ENCODE results near the gene CST11.

The CST11 gene

DNA sequence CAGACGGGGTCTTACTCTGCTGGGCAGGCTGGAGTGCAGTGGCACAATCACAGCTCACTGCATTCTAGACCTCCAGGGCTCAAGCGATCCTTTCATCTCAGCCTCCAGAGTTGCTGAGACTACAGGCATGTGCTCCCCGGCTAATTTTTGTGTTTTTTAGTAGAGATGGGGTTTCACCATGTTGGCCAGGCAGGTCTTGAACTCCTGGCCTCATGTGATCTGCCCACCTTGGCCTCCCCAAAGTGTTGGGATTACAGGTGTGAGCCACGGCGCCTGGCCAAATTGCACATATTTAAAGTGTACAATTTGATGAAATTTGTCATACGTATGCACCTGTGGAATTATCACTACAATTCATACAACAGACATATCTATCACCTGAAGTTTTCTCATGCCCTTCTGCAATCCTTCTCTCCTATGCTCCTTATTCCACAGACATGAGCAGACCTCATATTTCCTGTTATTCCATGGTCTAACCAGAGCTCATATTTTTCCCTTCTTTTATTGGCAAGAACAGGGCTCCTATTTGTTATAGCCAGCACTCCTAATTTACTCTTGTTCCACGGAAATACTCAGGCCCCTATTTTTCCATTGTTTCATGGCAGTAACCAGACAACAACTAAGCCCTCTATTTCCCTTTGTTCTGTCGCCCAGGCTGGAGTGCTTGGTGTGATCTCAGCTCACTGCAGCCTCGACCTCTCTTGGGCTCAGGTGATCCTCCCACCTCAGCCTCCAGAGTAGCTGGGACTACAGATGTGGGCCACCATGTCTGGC lies 15.4 kb downstream of the CST11 start:
- no peaks in the 10 kb centered on the region for H3K9me3 ChIP-seq (ENCODE audit: control insufficient read depth, insufficient read depth, low read length)
- H3K36me3 ChIP-seq (ENCODE audit: control insufficient read depth, low read length): no peaks in the 10 kb centered on the region
- H3K4me2 ChIP-seq (ENCODE audit: low read length): no peak overlapping the region
- H3K27me3 ChIP-seq (ENCODE audit: control insufficient read depth, low read length): no peaks in the 10 kb centered on the region; the same call in 1 of the 2 replicates
- H3F3A ChIP-seq (ENCODE audit: control insufficient read depth, insufficient read depth): no peaks in the 10 kb centered on the region
- no peaks in the 10 kb centered on the region for H3K4me1 ChIP-seq (ENCODE audit: control insufficient read depth, low read length)
- TF ChIP-seq EZH2phosphoT487 (IDR thresholded peaks at IDR 0.05; ENCODE audit: borderline replicate concordance, low read length): no peak
- TF ChIP-seq, protein P1, sequence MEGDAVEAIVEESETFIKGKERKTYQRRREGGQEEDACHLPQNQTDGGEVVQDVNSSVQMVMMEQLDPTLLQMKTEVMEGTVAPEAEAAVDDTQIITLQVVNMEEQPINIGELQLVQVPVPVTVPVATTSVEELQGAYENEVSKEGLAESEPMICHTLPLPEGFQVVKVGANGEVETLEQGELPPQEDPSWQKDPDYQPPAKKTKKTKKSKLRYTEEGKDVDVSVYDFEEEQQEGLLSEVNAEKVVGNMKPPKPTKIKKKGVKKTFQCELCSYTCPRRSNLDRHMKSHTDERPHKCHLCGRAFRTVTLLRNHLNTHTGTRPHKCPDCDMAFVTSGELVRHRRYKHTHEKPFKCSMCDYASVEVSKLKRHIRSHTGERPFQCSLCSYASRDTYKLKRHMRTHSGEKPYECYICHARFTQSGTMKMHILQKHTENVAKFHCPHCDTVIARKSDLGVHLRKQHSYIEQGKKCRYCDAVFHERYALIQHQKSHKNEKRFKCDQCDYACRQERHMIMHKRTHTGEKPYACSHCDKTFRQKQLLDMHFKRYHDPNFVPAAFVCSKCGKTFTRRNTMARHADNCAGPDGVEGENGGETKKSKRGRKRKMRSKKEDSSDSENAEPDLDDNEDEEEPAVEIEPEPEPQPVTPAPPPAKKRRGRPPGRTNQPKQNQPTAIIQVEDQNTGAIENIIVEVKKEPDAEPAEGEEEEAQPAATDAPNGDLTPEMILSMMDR (IDR thresholded peaks at IDR 0.05; ENCODE audit: low read depth, low read length, poor library complexity, severe bottlenecking): no peak
- H3K79me2 ChIP-seq (ENCODE audit: control insufficient read depth, low read length): no peaks in the 10 kb centered on the region
- no peaks in the 10 kb centered on the region for H3K9me2 ChIP-seq (replicated peaks; ENCODE audit: control insufficient read depth, low read length)
- no peaks in the 10 kb centered on the region for H4K20me1 ChIP-seq (ENCODE audit: control insufficient read depth, insufficient read depth, low read depth, low read length)
- no peak overlapping the region for H3K27ac ChIP-seq (ENCODE audit: low read depth, low read length)
- no peak overlapping the region for H3K4me3 ChIP-seq (ENCODE audit: low read length)

GRCh38 chr20:23436681-23437080 lies 16.0 kb downstream of the CST11 start:
- TF ChIP-seq EZH2phosphoT487 (IDR thresholded peaks at IDR 0.05; ENCODE audit: borderline replicate concordance, low read length): no peak
- TF ChIP-seq, protein P1 (IDR thresholded peaks at IDR 0.05; ENCODE audit: low read depth, low read length, poor library complexity, severe bottlenecking): no peak
- no peaks in the 10 kb centered on the region for H3K9me3 ChIP-seq (ENCODE audit: control insufficient read depth, insufficient read depth, low read length)
- H3K27ac ChIP-seq (ENCODE audit: low read depth, low read length): no peak overlapping the region
- no peak overlapping the region for H3K4me2 ChIP-seq (ENCODE audit: low read length)
- H3K27me3 ChIP-seq (ENCODE audit: control insufficient read depth, low read length): no peaks in the 10 kb centered on the region
- H3K9me2 ChIP-seq (replicated peaks; ENCODE audit: control insufficient read depth, low read length): no peaks in the 10 kb centered on the region
- H4K20me1 ChIP-seq (ENCODE audit: control insufficient read depth, insufficient read depth, low read depth, low read length): no peaks in the 10 kb centered on the region
- no peaks in the 10 kb centered on the region for H3K4me1 ChIP-seq (ENCODE audit: control insufficient read depth, low read length)
- H3K36me3 ChIP-seq (ENCODE audit: control insufficient read depth, low read length): no peaks in the 10 kb centered on the region
- no peaks in the 10 kb centered on the region for H3K79me2 ChIP-seq (ENCODE audit: control insufficient read depth, low read length)
- H3K4me3 ChIP-seq (ENCODE audit: low read length): no peak overlapping the region
- no peaks in the 10 kb centered on the region for H3F3A ChIP-seq (ENCODE audit: control insufficient read depth, insufficient read depth)

DNA sequence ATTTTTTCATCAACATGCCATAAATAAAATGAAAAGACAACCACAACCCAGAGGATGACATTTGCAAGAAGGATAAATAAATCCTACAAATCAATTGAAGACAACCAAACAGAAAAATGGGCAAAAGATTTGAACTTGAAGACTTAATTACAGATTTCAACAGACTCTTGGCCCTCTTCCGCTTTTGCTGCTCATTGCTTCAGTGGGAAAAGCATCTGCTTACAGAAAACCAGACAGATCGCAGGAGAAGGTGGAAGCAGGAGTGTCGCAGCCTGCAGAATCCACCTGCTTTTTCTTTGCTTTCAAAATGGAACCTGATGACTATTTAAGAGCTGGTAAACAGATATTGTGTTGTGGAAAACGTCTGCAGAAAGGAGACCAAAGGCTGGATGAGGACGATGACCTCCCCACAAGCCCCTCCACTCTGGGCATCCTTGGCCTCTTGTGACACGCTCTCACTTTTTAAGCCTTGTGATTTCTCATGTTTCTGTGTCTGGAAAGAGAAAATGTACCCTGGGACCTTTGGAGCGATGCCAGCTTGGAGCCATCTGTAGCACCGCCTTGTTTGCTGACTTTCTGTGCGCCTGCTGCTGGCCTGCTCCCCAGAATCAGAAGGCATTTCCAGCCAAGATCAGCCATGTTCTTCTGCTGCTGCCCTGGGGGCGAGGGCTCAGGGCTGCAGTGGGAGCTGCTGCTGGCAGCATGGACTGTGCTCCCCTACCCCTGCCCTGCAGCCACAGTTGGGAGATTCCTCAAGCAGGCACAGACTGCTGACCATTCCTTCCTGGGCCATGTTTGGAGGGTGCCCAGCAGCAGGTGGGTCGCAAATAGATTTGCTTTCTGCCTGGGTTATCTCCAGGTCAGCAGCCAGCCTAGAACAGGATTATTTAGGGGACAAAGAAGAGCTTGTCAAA lies 16.8 kb downstream of the CST11 start:
- Histone ChIP-seq H3K4me1 (ENCODE audit: control insufficient read depth, low read length) (no peaks in the 10 kb centered on the region), H4K20me1 (ENCODE audit: control insufficient read depth, insufficient read depth, low read depth, low read length) (no peaks in the 10 kb centered on the region), H3K36me3 (ENCODE audit: control insufficient read depth, low read length) (no peaks in the 10 kb centered on the region), H3F3A (ENCODE audit: control insufficient read depth, insufficient read depth) (no peaks in the 10 kb centered on the region), H3K27me3 (ENCODE audit: control insufficient read depth, low read length) (no peaks in the 10 kb centered on the region), H3K4me3 (ENCODE audit: low read length) (no peak overlapping the region), H3K9me2 (replicated peaks; ENCODE audit: control insufficient read depth, low read length) (no peaks in the 10 kb centered on the region), H3K4me2 (ENCODE audit: low read length) (no peak overlapping the region), H3K27ac (ENCODE audit: low read depth, low read length) (no peak overlapping the region), H3K9me3 (ENCODE audit: control insufficient read depth, insufficient read depth, low read length) (no peaks in the 10 kb centered on the region), H3K79me2 (ENCODE audit: control insufficient read depth, low read length) (no peaks in the 10 kb centered on the region)
- TF ChIP-seq EZH2phosphoT487 (IDR thresholded peaks at IDR 0.05; ENCODE audit: borderline replicate concordance, low read length): no peak
- TF ChIP-seq, protein P1 (IDR thresholded peaks at IDR 0.05; ENCODE audit: low read depth, low read length, poor library complexity, severe bottlenecking): no peak

Data from DOHH2 (cell line).